H54 (cell line): ENCODE results near the gene ITM2B.

Experiments used
- DNase-seq: peaks from one replicate; pipeline ENCODE4 v3.0.0; 2011; ENCODE audit warnings: low spot score, mixed read lengths; ENCODE audit not compliant: insufficient read length
- FAIRE-seq: peaks from 3 replicates; lab custom pipeline; 2011; peaks lifted over from hg19 to GRCh38; lab: Jason Lieb, UNC
- POLR2A ChIP-seq: IDR thresholded peaks from 2 replicates; pipeline ENCODE4 v1.6.1; 2011; ENCODE audit warnings: low read depth, mild to moderate bottlenecking, low read length

ITM2B gene

GRCh38 chr13:48258430-48258829 is 25.4 kb downstream of the ITM2B start:
- no peak for FAIRE-seq
- no peak for DNase-seq
- no peak for TF ChIP-seq POLR2A

DNA sequence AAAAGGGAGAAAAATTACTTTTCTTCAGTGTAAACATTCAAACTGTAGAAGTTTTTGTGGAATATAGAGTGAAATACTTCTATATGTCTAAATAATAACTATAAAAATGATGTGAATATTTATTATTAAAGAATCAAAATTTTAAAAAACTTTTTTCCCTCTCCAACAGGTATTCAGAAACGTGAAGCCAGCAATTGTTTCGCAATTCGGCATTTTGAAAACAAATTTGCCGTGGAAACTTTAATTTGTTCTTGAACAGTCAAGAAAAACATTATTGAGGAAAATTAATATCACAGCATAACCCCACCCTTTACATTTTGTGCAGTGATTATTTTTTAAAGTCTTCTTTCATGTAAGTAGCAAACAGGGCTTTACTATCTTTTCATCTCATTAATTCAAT is 28.0 kb downstream of the ITM2B start:
- FAIRE-seq (no peak), DNase-seq (no peak)
- TF ChIP-seq POLR2A, result no peak

- FAIRE-seq (no peak), DNase-seq (no peak)
- no peak for TF ChIP-seq POLR2A
Measured at GRCh38 chr13:48263196-48263595, 30.2 kb downstream of the ITM2B start.

DNA sequence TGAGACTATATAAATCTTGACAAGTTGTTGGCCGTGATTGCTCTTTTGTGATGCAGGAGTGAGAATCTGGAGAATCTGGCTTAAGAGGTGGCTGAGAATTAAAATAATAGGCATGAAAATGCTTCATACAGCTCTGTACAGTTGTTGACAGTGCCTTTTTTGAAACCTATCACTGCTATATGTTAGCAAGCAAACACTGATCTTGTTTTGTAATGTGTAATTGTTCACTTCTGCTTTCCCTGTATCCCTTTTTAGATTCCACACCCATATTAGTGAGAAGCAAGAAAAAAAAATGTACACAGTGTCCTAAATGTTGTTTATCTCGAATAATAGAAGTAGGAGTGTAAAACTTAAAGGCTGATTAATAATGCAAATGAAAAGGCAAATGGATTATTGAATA is 31.1 kb downstream of the ITM2B start:
- no peak for FAIRE-seq
- no peak for TF ChIP-seq POLR2A
- no peak for DNase-seq

DNA sequence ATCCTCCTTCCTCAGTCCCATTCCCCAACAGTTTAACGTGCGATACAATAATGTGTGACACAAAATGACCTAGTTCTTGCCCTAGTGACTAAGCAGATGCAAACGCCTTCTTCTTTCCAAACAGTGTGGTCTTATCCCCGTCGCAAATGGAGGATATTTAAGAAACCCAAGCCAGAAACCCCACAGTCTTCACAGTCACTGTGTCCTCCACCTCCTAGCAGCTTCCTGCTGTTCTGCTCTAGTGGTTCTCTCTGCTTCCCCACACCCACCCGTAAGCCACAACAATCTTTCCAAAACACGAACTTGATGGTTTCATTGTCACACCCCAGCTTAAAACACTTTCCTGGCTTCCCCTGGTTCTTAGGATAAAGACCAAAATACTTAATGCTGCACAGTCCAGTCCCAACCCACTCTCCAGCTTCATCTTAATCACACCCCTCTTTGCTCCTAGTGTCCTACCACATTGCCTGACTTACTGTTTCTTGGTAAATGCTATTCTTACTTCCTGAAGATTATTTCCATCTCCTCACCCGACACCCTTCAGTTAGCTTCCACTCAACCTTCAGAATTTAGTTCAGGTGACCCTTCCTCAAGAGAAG is 32.3 kb downstream of the ITM2B start:
- DNase-seq (no peak), FAIRE-seq (no peak)
- TF ChIP-seq POLR2A, result no peak

- FAIRE-seq, result no peak
- no peak for DNase-seq
- no peak for TF ChIP-seq POLR2A
Measured at GRCh38 chr13:48266150-48266549, 33.1 kb downstream of the ITM2B start.

- no peak for FAIRE-seq
- TF ChIP-seq POLR2A, result no peak
- no peak for DNase-seq
Measured at GRCh38 chr13:48266701-48267639, 34.0 kb downstream of the ITM2B start.

- DNase-seq, result no peak
- FAIRE-seq, result no peak
- no peak for TF ChIP-seq POLR2A
Measured at GRCh38 chr13:48268019-48268418, 35.0 kb downstream of the ITM2B start.

GRCh38 chr13:48273346-48273745 is 40.3 kb downstream of the ITM2B start:
- FAIRE-seq (no peak), DNase-seq (no peak)
- TF ChIP-seq POLR2A, result no peak

GRCh38 chr13:48275507-48275906 is 42.5 kb downstream of the ITM2B start:
- no peak for DNase-seq
- no peak for TF ChIP-seq POLR2A
- FAIRE-seq, result no peak

DNA sequence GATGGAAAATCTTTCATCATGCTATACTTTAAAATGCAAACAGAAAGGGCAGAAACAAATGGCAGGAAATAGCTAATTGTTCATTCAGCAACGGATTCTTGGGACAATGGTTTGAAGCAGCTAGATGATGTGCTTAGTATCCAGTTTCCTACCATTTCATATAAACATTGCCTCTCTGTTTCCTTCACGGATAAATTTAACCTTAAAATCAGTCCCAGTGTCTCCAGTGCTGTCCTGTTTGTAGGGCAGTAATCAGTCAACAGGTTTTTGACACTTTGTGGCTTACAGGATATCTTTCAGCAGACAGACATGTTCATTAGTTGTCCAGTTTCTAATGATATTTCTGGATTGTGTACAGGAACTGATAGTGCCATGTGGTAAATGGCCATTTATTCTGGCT is 45.8 kb downstream of the ITM2B start:
- FAIRE-seq, result no peak
- no peak for TF ChIP-seq POLR2A
- no peak for DNase-seq

- no peak for TF ChIP-seq POLR2A
- DNase-seq (no peak), FAIRE-seq (no peak)
Measured at GRCh38 chr13:48281556-48281955, 48.5 kb downstream of the ITM2B start.

DNA sequence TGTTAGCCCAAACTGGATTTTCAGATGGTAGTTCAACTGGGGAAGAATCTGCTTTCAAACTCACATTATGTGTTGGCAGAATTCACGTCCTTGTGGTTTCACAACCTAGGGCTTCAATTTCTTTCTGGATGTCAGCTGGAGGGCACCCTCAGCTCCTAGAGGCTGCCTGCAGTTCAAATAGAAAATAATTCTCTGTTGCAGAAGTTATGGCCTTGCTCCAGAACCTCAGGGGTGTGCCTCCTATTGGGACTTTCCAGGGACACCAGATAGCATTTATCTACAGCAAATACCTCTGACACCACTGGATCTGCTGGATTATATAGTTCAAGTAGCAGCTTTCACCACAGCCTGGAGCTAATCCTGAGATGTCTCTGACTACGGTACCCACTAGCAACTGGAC is 58.7 kb downstream of the ITM2B start:
- no peak for TF ChIP-seq POLR2A
- FAIRE-seq (no peak), DNase-seq (no peak)

DNA sequence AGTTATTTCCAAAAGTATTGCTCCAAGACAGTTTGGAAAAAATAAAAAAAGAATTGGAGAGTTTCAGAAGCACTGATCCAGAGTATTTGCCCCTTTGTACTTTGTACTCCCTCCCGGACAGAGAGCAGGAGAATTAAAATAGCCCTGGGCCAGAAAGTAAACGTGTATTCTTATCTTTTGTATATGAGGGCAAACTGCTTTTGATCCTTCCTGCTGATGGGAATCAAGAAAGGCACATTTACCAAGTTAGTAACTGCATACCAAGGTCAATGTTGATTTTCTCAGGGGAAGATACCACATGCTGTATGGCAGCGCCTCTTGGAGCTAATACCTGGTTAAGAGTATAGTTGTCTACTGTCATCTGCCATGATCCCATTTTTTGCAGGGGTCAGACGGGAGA is 59.6 kb downstream of the ITM2B start:
- no peak for FAIRE-seq
- TF ChIP-seq POLR2A, result no peak
- no peak for DNase-seq

DNA sequence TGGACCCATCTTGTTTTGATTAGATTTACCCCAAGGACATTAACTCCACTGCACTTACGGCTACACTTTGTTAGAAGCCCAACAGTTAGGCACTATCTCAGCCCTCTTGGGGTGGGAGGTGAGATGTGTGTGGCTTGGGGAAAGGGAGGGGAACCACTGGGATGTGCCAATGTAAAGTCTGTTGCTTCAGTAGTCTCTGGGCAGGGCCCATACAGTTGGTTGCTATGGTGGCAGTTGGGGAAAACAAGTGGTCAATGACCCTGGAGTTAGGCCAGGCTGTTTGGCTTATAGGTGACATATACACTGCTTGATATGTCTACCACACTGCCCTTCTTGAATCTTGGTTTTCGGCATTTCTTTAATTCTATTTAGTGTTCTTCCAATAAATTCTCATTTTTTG is 61.6 kb downstream of the ITM2B start:
- no peak for TF ChIP-seq POLR2A
- DNase-seq, result no peak
- FAIRE-seq, result no peak
